HG03354 (cell line): Measurements from ENCODE around the gene DMTF1.
A peak's percentile ranks its signal among the peaks of the same experiment; 100 is the strongest.
"Not testable (repeated sequence)": the region's sequence is repeated elsewhere in the genome, so short reads cannot be mapped to it uniquely, and the experiment has no call there.

Source experiments
- ATAC-seq: cut with Tn5 transposase; IDR thresholded peaks from one replicate; pipeline ENCODE4 v1.9.1; 2021; ENCODE audit warnings: mild to moderate bottlenecking; ENCODE audit not compliant: unreplicated experiment, poor library complexity, severe bottlenecking

Gene DMTF1

DNA sequence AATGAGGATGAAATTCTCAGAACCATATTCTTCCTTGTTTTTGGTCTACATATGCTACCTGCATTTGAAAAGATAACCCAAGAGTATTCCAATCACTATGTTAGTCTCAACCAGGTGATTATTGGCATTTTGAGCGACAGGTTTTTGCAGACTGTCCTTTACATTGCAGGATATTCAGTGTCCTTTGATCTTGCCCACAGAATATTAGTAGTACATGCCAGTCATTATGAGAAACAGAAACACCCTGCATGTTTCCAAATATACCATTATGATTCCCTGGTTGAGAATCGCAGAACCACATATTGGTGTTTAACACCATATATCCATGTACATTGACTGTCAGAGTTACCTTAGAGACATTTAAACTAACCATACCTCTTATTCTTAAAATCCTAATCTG is 36.7 kb downstream of the DMTF1 start:
- no peak for ATAC-seq

- no peak for ATAC-seq
Measured at GRCh38 chr7:87190783-87191182, 38.5 kb downstream of the DMTF1 start.

- no peak for ATAC-seq
Measured at GRCh38 chr7:87192784-87193487, 40.7 kb downstream of the DMTF1 start.

DNA sequence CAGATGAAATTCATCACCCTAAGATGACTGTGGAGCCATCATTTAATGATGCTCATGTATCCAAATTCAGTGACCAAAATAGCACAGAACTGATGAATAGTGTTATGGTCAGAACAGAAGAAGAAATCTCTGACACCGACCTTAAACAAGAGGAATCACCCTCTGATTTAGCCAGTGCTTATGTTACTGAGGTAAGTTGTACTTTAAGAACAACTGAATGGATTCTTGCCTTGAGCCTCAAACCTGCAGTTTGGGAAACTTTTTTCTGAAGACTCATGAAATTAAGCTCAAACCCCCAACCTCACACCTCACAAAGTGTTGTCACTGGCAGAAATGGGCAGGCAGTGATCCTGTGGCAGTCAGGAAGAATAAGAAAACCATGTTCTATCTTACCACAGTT is 41.7 kb downstream of the DMTF1 start:
- ATAC-seq: no peak

DNA sequence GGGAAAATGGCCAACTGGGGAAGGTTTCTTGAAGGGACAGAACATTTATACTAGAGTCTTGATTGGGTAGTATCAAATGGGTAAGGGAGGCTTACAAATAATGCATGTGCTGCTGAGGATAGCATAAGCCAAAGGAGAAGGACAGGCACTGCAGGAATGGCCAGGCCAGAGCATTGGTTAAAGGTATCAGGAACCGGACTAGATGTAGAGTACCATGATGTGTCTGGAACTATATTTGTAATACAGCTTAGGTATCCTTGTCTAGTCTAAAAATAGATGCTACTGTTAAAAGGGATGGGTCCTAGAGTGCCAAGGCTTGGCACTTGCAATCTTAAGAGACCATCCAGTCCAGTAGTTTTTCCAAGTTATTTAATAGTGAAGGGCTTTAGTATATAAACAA is 47.0 kb downstream of the DMTF1 start:
- no peak for ATAC-seq

DNA sequence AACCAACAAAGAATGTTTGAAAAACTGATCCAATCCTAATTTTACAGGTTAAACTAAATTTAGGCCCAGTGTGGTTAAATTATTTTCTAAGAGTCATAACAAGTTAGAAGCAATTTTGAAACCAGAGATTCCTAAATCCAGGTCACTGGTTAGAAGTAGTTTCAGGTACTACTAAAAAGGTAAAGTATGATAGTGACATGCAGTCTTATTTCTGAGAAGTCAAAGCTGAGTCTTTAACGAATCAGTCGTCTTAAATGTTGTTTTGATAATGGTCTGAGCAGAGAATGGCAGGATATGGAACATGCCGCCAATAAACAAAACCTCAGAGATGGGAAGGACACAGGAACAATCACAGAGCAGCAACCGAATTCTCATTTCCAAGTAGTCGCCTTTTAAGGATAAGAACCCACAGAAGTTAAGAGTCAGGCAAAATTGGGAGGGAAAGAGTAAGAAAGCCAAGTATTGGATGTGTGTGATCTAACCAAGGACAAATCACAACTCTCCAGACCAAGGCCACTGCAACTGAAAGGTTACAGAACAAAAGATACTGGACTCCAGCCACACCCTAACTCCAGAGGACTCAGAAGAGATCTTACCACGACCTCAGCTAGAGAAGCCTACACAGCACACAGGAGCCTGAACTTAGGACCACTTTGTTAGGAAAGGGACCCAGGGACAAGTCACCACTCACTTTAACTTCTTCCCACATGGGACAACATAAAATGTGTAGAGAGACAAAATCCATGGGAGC is 47.6 kb downstream of the DMTF1 start:
- ATAC-seq: no peak

GRCh38 chr7:87202208-87202607 is 50.0 kb downstream of the DMTF1 start:
- no peak for ATAC-seq

DNA sequence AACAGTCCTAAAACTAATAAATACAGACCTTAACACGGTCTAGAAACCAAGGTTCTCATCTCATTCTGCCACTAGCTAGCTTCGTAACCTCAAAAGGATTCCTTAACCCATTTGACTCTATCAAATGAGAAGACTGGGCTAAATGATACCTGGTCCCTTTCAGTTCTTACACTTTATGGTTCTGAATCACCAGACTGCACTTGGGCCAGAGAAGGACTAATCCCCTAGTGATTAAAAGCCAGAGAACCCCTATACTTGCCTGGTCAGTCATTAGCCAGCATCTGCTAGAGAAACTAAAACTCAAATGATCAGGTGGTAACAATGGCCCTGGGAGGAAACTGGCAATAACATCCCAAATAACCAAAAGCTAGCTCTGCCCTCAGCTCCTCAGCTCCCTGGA is 50.5 kb downstream of the DMTF1 start:
- peak; percentile 38 for ATAC-seq

GRCh38 chr7:87203929-87204328 is 51.7 kb downstream of the DMTF1 start:
- ATAC-seq: not testable (repeated sequence)

DNA sequence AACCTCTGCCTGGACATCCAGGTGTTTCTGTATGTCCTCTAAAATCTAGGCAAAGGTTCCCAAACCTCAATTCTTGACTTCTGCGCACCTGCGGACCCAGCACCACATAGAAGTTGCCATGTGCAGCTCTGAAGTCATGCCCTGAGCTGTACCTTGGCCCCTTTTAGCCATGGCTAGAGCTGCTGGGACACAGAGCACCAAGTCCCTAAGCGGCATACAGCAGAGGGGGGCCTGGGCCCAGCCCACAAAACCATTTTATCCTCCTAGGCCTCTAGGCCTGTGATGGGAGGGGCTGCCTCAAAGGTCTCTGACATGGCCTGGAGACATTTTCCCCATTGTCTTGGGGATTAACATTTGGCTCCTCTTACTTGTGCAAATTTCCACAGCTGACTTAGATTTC is 52.7 kb downstream of the DMTF1 start:
- no peak for ATAC-seq

DNA sequence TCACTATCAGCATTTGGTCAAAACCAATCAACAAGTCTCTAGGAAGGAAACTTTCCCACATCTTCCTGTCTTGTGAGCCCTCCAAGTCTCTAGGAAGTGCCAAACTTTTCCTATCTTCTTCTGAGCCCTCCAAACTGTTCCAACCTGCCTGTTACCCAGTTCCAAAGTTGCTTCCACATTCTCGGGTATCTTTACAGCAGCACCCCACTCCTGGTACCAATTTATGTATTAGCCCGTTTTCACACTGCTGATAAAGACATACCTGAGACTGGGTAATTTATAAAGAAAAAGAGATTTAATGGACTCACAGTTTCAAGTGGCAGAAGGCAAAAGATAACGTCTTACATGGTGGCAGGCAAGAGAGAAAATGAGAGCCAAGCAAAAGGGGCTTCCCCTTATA is 53.4 kb downstream of the DMTF1 start:
- ATAC-seq: not testable (repeated sequence)

- ATAC-seq: no peak
Measured at GRCh38 chr7:87206361-87206760, 54.1 kb downstream of the DMTF1 start.

GRCh38 chr7:87209295-87209924 is 57.2 kb downstream of the DMTF1 start:
- ATAC-seq: no peak

DNA sequence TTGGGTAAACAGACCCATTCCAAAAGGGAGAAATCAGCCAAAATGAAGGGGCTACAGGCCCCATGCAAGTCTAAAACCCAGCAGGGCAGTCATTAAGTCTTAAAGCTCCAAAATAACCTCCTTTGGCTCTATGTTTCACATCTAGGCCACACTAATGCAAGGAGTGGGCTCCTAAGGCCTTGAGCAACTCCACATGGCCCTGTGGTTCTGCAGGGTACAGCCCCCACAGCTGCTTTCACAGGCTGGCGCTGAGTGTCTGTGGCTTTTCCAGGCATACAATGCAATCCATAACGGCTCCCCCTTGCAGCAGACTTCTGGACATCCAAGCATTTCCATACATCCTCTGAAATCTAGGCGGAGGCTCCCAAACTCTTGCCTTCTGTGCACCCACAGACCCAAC is 58.3 kb downstream of the DMTF1 start:
- ATAC-seq: no peak

GRCh38 chr7:87212498-87212897 is 60.2 kb downstream of the DMTF1 start:
- ATAC-seq: no peak

DNA sequence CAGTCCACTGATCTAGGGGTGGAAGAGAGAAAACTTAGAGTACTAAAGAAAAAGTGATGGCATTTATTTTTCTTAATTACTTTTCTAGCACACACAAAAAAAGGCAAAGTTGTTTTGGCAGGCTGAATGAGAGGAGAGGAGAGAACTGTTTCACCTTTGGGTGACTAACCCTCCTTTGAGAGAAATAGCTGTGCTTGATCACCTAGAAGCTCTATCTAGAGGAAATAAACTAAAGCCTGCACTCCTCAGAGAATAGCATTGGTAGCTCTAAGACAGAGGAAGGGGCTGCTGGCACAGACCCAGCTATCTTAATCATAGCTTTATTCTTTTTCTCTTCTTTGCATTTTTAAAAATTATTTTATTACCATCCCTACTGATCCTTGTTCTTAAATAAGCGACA is 61.0 kb downstream of the DMTF1 start:
- no peak for ATAC-seq

GRCh38 chr7:87213811-87214210 is 61.6 kb downstream of the DMTF1 start:
- no peak for ATAC-seq

DNA sequence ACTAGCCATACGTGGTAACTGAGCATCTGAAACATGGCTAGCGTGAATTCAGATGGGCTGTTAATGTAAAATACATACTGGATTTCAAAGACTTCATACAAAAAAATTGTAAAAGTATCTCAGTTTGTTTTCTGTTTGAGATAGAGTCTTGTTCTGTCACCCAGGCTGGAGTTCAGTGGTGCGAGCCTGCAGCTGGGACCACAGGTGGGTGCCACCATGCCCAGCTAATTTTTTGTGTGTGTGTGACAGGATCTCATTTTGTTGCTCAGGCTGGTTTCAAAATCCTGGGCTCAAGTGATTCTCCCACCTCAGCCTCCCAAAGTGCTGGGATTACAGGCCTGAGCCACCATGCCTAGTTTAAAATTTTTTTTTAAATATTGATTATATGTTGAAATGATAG is 62.8 kb downstream of the DMTF1 start:
- ATAC-seq: no peak

- peak; percentile 60 for ATAC-seq
Measured at GRCh38 chr7:87216701-87217508, 64.7 kb downstream of the DMTF1 start.

DNA sequence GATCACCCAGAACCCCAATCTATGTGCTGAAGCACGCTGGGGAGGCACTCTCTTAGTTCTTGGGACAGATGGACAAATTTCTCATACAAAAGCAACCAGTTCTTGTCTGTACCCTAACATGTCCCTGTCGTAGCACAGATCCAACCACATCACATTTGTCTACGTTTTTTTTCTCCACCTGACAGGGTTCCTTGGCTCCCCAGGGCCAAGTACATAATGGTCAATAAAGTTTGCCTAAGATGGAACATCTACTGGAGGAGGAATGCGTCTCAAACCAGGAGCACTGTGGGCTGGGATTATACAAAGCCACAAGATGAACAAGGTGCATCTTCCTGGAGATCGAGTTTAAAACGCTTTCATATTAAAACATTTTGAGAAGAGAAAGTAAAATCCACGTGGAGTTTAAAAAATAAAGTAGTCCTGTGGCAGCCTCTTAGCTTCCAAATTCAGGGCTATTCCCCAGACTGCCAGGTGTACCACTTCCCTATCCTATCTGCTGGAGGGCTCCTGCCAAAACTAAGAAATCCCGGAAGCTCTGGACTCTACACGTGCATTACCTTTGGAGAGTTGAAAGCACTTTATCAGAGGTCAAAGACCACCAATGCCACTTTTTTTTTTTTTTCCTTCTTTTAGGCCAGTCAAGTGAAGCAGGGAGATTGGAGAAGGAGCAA is 65.9 kb downstream of the DMTF1 start:
- ATAC-seq: no peak
